Stimulated activated naive CD4-positive, alpha-beta T cell treated with Interleukin-2 at 50 U/mL for 16 hours (primary cell): ENCODE measurements around the gene DNAJC22.
"Not testable (repeated sequence)": the region's sequence is repeated elsewhere in the genome, so short reads cannot be mapped to it uniquely, and the experiment has no call there.

Experiments used
- DNase-seq: peaks from one replicate; lab custom pipeline; 2025; lab: John Stamatoyannopoulos, UW

DNAJC22 gene

DNA sequence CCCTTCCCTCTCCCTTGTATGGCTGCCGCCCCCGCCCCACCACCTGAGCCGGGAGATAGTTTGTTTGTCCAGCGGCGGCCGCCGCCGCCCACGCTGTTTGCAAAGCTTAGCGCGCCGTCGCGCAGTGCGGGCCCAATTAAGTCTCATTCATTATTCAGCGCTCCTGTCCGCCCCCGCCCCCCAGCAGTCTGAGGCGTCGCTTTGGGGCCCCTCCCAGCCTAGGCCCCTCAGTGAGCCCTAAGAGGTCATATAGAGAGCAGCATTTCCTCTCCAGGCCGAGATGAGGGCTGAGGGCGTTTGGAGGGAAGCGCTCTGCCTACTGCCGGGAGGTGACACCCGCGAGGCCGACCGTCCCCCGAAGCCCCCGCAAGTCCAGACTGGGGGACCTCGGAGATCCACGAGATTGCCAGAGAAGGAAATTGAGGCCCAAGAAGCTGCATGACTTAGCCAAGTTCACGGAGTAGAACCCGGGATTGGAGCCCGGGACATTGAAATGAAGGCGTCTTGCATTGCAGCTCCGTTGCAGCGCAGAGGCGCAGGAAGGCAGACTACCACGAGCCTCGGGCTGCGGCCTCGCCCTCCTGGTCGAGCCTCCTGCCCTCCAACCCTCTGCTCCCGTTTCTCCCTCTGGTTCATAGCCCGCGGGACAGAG is at the start of gene DNAJC22:
Gene DNAJC22 (plus strand): TSS at position 230 of the 652 bp plus-strand sequence. CDS start 1,985 bp downstream, outside the sequence.
- peak; percentile 42 for DNase-seq

DNA sequence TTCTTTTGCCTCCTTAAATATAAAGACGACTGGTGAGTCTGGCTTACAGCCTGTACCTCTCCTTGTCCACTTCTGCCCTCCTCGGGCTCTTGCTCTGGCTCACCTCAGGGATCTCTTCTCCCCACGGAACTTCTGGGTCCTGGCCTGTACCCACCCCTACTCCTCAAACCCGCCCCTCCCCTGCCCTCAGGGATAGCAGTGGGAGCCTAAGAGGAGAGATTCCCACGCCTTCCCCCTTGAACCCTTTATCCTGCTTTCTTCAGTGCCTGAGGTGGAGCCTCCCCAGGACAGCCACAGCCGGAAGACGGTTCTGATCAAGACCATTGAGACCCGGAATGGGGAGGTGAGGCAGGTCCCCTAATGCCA is 49.0 kb upstream of the DNAJC22 start:
- DNase-seq: no peak

DNA sequence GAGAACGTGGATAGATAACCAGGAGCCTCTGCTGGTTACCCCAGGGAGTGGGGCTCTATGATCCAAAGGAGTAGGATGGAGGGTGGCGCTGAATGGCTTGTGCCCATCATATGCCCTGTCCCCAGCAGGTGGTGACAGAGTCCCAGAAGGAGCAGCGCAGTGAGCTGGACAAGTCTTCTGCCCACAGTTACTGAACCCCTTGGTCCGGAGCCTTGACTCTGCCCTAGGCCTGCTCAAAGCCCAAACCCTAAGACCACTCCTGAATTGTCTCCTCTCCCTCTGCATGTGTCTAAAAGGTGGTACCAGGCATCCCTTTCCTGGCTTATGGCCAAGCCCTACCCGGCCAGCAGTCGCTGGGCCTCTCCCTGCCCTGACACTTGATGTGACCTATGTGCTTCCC is 48.5 kb upstream of the DNAJC22 start:
- no peak for DNase-seq

DNA sequence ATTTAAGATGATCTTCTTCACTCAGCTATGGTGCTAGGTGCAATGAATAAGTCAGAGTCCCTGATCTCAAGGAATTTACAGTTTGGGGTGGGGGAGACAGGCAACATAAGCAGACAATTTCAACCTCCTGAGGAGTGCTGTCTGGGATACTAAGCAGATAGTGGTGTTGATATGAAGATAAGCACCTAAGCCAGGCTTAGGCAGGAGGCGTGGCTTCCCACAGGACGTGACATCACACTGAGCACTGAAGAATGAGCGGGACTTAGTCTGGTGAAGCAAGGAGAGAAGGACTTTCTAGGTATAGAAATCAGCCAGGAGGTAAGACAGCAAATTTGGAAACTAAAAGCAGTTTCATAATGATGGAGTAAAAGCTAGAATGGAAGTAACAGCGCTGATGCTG is 44.9 kb upstream of the DNAJC22 start:
- peak; percentile 2 for DNase-seq

DNA sequence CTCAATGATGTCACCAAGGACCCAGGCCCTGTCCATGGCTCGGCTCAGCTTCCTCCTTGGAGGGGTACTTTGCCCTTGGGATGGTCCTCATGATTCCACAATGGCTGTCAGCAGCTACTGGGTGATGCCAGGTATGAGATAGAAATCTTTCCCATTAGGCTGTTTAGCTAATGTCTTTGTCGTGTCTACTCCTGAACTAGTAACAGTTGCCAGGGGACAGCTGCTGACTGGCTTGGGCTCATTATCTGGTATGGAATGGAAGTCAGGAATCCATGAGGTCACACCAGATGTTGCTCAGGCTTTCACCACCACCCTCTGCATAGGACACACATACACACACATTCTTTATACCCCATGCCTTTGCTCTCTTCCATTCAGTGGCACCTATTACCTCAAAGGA is 42.5 kb upstream of the DNAJC22 start:
- DNase-seq: no peak

DNA sequence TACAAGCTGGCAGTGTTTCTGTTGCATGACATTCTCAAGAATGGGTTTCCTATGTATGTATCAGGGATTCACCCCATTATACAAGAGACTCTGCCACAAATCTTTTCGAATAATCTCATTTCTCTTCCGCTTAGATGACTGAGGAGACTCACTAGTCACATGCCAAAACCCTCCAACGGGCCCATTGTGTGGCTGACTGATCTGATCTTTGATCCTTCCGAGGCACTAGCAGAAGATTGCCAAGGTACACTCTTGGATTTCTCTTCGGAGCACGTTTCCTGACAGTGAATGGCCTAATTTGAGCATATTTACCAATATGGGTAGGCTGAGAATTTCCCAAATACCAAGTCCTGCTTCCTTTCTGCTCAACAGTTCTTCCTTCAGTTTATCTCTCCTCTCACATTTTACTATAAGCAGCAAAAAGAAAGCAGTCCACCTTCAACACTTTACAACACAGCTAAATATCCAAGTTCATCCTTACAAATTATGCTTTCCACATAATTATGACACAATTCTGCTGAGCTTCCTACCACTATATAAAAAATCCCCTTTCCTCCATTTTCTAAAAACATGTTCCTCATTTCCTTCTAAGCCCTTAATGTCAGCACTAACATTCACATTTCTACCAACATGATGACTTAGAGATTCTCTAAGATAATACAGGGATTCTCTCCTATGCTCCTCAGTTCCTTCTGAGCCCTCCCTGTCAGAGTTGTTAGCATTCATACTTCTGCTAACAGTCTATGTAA is 40.8 kb upstream of the DNAJC22 start:
- DNase-seq: no peak

DNA sequence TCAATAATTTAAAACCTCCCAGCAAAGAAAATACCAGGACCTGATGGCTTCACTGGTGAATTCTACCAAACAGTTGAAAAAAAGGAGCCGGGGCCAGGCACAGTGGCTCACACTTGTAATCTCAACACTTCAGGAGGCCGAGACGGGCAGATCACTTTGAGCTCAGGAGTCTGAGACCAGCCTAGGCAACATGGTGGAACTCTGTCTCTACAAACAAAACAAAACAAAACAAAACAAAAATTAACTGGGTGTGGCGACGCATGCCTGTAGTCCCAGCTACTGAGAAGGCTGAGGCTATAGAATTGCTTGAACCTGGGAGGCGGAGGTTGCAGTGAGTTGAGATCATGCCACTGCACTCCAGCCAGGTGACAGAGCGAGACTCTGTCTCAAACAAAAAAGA is 37.3 kb upstream of the DNAJC22 start:
- no peak for DNase-seq

DNA sequence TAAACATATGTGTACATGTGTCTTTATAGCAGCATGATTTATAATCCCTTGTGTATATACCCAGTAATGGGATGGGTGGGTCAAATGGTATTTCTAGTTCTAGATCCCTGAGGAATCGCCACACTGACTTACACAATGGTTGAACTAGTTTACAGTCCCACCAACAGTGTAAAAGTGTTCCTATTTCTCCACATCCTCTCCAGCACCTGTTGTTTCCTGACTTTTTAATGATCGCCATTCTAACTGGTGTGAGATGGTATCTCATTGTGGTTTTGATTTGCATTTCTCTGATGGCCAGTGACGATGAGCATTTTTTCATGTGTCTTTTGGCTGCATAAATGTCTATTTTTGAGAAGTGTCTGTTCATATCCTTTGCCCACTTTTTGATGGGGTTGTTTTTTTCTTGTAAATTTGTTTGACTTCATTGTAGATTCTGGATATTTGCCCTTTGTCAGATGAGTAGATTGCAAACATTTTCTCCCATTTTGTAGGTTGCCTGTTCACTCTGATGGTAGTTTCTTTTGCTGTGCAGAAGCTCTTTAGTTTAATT is 36.2 kb upstream of the DNAJC22 start:
- not testable (repeated sequence) for DNase-seq

DNA sequence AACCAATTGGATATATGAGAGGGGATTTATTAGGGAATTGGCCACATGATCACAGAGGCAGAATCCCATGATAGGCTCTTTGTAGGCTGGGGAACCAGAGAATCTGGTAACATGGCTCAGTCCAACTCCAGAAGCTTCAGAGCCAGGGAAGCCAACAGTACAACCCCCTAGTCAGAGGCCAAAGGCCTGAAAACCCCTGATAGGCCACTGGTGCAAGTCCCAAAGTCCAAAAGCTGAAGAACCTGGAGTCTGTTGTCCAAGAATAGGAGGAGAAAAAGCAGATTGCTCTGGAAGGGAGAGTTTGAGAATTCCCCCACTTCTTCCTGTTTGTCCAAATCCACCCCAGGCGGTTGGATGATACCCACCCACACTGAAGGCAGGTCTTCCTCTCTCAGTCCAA is 31.9 kb upstream of the DNAJC22 start:
- no peak for DNase-seq

DNA sequence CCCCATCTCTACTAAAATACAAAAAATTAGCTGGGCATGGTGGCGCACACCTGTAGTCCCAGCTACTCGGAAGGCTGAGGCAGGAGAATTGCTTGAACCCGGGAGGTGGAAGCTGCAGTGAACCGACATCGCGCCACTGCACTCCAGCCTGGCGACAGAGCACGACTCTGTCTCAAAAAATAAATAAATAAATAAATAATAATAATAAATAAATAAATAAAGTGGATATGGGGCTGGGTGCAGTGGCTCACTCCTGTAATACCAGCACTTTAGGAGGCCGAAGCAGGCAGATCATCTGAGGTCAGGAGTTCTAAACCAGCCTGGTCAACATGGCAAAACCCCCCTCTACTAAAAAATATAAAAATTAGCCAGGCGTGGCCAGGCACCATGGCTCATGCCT is 29.6 kb upstream of the DNAJC22 start:
- DNase-seq: not testable (repeated sequence)

DNA sequence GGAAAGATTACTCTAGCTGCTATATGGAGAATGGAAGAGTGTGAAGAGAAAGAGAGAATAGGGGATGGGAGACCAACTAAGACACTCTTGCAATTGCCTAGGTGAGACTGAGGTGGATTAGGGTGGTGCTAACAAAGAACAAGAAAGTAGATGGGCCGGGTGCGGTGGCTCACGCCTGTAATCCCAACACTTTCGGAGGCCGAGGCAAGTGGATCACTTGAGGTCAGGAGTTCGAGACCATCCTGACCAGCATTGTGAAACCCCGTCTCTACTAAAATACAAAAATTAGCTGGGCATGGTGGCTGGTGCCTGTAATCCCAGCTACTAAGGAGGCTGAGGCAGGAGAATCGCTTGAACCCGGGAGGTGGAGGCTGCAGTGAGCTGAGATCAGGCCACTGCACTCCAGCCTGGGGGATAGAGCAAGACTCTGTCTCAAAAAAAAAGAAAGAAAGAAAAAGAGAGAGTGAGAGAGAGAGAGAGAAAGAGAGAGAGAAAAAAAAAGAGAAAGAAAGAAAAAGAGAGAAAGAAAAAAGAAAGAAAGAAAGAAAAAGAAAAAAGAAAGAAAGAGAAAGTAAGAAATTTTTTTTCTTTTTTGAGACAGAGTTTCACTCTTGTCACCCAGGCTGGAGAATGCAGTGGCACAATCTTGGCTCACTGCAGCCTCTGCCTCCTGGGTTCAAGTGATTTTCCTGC is 26.1 kb upstream of the DNAJC22 start:
- not testable (repeated sequence) for DNase-seq

DNA sequence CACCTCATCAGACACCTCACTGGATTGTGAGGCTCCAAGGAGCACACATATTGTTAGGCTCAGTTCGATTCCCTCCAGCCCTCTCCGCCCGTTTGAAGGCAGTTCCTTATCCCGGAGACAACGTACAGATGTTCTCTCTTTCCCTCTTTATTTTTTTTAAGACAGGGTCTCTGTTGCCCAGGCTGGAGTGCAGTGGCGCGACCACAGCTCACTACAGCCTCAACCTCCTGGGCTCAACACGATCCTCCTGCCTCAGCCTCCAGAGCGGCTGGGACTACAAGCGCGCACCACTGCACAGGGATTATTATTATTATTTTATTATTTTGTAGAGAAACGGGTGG is 24.4 kb upstream of the DNAJC22 start:
- no peak for DNase-seq

DNA sequence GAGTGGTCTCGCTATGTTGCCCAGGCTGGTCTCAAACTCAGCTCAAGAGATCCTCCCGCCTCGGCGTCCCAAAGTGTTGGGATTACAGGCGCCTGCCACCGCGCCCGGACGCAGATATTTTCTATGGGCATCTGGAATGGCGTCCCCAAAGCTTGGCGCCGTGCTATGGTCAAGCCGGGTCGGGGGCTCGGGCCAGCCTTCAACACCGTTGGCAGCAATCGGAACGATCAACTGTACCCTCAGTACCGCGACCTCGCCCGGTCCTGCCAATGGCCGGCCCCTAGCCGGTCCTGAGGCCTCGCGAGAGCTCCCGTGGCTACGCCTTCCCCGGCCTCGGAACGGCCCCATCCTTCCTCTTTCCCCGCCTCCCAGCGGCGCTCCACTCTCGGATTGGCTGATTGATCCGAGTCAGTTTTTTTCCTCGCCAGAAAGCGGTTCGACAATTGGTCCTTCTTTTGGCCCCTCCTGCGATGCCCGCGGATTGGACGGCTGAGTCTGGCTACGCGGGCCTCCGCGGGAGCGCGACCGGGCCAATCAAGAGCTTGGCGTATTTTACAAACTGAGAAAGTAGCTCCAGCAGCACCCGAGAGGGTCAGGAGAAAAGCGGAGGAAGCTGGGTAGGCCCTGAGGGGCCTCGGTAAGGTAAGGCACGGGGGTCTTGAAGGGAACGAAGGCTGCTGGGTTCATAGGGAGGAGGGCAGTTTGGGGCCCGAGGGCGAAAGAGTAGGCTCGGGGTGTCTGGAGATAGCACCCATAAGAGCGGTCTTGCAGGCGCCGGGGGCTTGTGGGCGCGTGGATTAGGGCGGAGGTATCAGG is 23.8 kb upstream of the DNAJC22 start, which contains the start of gene TROAP:
Gene TROAP (plus strand): TSS at position 548 of the 816 bp plus-strand sequence. CDS start 354 bp downstream, outside the sequence.
- peak; percentile 96 for DNase-seq

DNA sequence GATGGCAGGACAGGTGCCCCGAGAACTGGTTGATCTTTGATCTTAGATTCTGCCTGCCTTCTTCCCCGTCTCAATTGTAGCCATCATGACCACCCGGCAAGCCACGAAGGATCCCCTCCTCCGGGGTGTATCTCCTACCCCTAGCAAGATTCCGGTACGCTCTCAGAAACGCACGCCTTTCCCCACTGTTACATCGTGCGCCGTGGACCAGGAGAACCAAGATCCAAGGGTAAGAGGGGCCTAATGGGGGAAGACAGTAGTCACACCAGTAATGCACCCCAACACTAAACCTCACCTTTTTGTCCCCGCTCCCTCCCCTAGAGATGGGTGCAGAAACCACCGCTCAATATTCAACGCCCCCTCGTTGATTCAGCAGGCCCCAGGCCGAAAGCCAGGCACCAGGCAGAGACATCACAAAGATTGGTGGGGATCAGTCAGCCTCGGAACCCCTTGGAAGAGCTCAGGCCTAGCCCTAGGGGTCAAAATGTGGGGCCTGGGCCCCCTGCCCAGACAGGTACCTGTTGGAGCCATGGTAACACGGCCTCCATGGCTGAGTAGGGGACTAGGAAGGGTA is 23.1 kb upstream of the DNAJC22 start:
- DNase-seq: no peak

DNA sequence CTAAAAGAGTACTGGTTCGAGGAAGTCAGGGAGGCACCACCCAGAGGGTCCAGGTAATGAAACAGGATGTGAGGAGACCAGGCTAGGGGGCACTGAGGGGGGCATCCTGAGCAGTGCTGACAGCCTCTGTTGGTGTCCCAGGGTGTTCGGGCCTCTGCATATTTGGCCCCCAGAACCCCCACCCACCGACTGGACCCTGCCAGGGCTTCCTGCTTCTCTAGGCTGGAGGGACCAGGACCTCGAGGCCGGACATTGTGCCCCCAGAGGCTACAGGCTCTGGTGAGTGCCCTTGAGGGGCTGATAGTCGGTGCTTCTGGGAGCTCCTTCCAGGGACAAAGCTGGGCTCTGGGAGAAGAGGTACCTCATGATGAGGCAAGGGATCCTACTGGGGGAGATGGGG is 21.1 kb upstream of the DNAJC22 start:
- DNase-seq: no peak

DNA sequence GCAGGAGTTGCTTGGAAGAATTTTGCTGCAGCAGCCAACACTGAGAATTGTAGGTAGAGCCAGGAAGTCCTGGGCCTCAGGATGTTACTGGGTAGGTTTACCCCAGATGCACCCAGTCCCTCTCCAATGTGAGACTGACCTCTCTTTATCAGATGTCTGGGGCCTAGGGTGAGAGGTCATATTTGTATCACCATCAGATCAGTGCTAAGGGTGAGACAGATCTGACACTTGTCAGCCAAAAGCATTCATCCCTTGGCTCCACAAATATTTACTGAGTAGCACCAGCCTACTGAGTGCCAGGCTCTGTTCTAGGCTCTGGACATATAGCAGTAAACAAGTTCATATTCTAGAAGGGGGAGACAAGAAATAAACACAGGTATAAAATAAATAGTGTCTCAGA is 19.3 kb upstream of the DNAJC22 start:
- DNase-seq: no peak

DNA sequence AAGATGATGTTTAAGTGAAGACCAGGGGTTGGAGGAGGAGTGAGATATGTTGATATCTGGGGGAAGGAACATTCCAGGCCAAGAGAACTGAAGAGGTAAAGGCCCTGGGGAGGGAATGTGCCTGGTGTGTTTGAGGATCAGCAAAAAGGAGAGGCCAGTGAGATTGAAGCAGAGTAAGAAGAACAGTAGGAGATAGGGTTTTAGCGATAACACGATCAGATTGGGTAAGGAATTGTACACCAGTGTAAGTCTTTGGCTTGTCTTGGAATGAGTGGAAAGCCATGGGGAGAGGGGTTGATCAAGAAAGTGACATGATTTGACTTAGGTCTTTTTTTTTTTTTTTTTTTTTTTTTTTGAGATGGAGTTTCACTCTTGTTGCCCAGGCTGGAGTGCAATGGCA is 18.8 kb upstream of the DNAJC22 start:
- no peak for DNase-seq

DNA sequence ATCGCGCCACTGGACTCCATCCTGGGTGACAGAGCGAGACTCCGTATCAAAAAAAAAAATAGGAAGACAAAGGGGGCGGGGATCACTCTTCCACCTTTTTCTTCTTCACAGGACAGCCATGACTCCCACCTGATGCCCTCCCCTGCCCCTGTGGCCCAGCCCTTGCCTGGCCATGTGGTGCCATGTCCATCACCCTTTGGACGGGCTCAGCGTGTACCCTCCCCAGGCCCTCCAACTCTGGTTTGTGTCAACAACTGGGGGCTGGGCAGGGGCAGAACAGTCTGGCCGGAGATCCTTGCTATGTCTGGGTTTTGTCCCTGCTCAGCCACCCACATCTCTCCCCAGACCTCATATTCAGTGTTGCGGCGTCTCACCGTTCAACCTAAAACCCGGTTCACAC is 17.9 kb upstream of the DNAJC22 start:
- no peak for DNase-seq

DNA sequence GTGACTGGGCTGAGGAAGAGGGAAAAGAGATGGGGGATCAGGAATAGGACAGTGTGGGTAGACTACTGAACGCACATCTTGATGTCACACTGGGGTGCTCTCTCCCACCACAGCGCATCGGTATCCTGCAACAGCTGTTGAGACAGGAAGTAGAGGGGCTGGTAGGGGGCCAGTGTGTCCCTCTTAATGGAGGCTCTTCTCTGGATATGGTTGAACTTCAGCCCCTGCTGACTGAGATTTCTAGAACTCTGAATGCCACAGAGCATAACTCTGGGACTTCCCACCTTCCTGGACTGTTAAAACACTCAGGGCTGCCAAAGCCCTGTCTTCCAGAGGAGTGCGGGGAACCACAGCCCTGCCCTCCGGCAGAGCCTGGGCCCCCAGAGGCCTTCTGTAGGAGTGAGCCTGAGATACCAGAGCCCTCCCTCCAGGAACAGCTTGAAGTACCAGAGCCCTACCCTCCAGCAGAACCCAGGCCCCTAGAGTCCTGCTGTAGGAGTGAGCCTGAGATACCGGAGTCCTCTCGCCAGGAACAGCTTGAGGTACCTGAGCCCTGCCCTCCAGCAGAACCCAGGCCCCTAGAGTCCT is 16.6 kb upstream of the DNAJC22 start:
- DNase-seq: no peak

DNA sequence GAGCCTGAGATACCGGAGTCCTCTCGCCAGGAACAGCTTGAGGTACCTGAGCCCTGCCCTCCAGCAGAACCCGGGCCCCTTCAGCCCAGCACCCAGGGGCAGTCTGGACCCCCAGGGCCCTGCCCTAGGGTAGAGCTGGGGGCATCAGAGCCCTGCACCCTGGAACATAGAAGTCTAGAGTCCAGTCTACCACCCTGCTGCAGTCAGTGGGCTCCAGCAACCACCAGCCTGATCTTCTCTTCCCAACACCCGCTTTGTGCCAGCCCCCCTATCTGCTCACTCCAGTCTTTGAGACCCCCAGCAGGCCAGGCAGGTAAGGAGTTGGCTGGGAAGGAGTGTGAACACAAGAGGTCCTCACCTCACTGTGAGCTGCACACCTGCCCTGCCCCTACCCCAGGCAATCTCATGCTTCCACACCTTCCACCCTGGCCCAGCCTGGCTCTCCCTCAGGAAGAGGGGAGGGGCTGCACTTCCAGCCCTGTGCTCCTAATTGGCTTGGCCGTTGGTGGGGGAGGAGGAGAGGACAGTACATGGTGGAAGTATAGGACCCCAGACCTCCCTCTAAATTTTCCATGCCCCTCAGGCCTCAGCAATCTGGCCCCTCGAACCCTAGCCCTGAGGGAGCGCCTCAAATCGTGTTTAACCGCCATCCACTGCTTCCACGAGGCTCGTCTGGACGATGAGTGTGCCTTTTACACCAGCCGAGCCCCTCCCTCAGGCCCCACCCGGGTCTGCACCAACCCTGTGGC is 15.9 kb upstream of the DNAJC22 start:
- no peak for DNase-seq
